Measurements from ENCODE around the gene C1orf21. TPM values are rescaled to one million over a fixed set of nuclear protein-coding genes. Genes with fewer than 3 reads are reported as not detected.
A peak's percentile ranks its signal among the peaks of the same experiment; 100 is the strongest.

C1orf21 gene
- total RNA-seq, 1 experiment from 2014 or later: 52.5 TPM

- DNase-seq: no peak
- no peaks in the 10 kb centered on the region for H3K27me3 ChIP-seq
- no peaks in the 10 kb centered on the region for H3K36me3 ChIP-seq
- no peaks in the 10 kb centered on the region for H3K9me3 ChIP-seq
- H3K4me3 ChIP-seq: no peak overlapping the region
Observed at GRCh38 chr1:184624626-184625025, 237.8 kb downstream of the C1orf21 start.

- H3K27me3 ChIP-seq: no peaks in the 10 kb centered on the region
- no peak overlapping the region for H3K4me3 ChIP-seq
- DNase-seq: no peak
- no peaks in the 10 kb centered on the region for H3K9me3 ChIP-seq
- H3K36me3 ChIP-seq: no peaks in the 10 kb centered on the region
Observed at GRCh38 chr1:184625271-184625670, 238.4 kb downstream of the C1orf21 start.

GRCh38 chr1:184626076-184627006 is 239.5 kb downstream of the C1orf21 start:
- Histone ChIP-seq H3K9me3 (no peaks in the 10 kb centered on the region), H3K36me3 (no peaks in the 10 kb centered on the region), H3K4me3 (no peak overlapping the region), H3K27me3 (0 out of 2 replicates have a peak, but pooled peaks cover 1% of the 10 kb centered on the region)
- no peak for DNase-seq

- DNase-seq: no peak
Observed at GRCh38 chr1:184627007-184627341, 240.1 kb downstream of the C1orf21 start.

GRCh38 chr1:184629266-184629665 is 242.4 kb downstream of the C1orf21 start:
- DNase-seq: no peak
- Histone ChIP-seq H3K9me3 (no peaks in the 10 kb centered on the region), H3K36me3 (no peaks in the 10 kb centered on the region), H3K27me3 (0 out of 2 replicates have a peak, but pooled peaks cover 2% of the 10 kb centered on the region), H3K4me3 (no peak overlapping the region)

More at GRCh38 chr1:184627007-184627341, 240.1 kb downstream of the C1orf21 start:
- Histone ChIP-seq H3K27me3 (0 out of 2 replicates have a peak, but pooled peaks cover 2% of the 10 kb centered on the region), H3K9me3 (no peaks in the 10 kb centered on the region), H3K4me3 (no peak overlapping the region), H3K36me3 (no peaks in the 10 kb centered on the region)

GRCh38 chr1:184630679-184631060 is 243.8 kb downstream of the C1orf21 start:
- 0 out of 2 replicates have a peak, but pooled peaks cover 2% of the 10 kb centered on the region for H3K27me3 ChIP-seq
- no peaks in the 10 kb centered on the region; the same call in 1 of the 2 replicates for H3K9me3 ChIP-seq
- H3K4me3 ChIP-seq: no peak overlapping the region
- DNase-seq: no peak
- no peaks in the 10 kb centered on the region for H3K36me3 ChIP-seq

- 0 out of 2 replicates have a peak, but pooled peaks cover 2% of the 10 kb centered on the region for H3K27me3 ChIP-seq
- no peak overlapping the region for H3K4me3 ChIP-seq
- no peaks in the 10 kb centered on the region; the same call in 1 of the 2 replicates for H3K9me3 ChIP-seq
- DNase-seq: no peak
- H3K36me3 ChIP-seq: no peaks in the 10 kb centered on the region
Observed at GRCh38 chr1:184632415-184633175, 245.8 kb downstream of the C1orf21 start.

GRCh38 chr1:184633785-184634184 is 247.0 kb downstream of the C1orf21 start:
- H3K36me3 ChIP-seq: no peaks in the 10 kb centered on the region
- H3K9me3 ChIP-seq: no peaks in the 10 kb centered on the region; the same call in 1 of the 2 replicates
- DNase-seq: no peak
- no peak overlapping the region for H3K4me3 ChIP-seq
- H3K27me3 ChIP-seq: 0 out of 2 replicates have a peak, but pooled peaks cover 2% of the 10 kb centered on the region

GRCh38 chr1:184634296-184634695 is 247.5 kb downstream of the C1orf21 start:
- no peak for DNase-seq
- Histone ChIP-seq H3K36me3 (no peaks in the 10 kb centered on the region), H3K9me3 (no peaks in the 10 kb centered on the region; the same call in 1 of the 2 replicates), H3K27me3 (0 out of 2 replicates have a peak, but pooled peaks cover 2% of the 10 kb centered on the region), H3K4me3 (no peak overlapping the region)

GRCh38 chr1:184635347-184635979 is 248.6 kb downstream of the C1orf21 start:
- H3K36me3 ChIP-seq: no peaks in the 10 kb centered on the region
- 0 out of 2 replicates have a peak, but pooled peaks cover 2% of the 10 kb centered on the region for H3K27me3 ChIP-seq
- peak; percentile 16 for DNase-seq
- no peak overlapping the region for H3K4me3 ChIP-seq
- no peaks in the 10 kb centered on the region; the same call in 1 of the 2 replicates for H3K9me3 ChIP-seq

GRCh38 chr1:184635980-184636431 is 249.2 kb downstream of the C1orf21 start:
- Histone ChIP-seq H3K9me3 (no peaks in the 10 kb centered on the region; the same call in 1 of the 2 replicates), H3K27me3 (0 out of 2 replicates have a peak, but pooled peaks cover 2% of the 10 kb centered on the region), H3K4me3 (no peak overlapping the region), H3K36me3 (no peaks in the 10 kb centered on the region)
- DNase-seq: no peak

- Histone ChIP-seq H3K36me3 (no peaks in the 10 kb centered on the region), H3K9me3 (no peaks in the 10 kb centered on the region; the same call in 1 of the 2 replicates), H3K4me3 (no peak overlapping the region), H3K27me3 (no peaks in the 10 kb centered on the region)
- no peak for DNase-seq
Observed at GRCh38 chr1:184637664-184638240, 250.9 kb downstream of the C1orf21 start.

- Histone ChIP-seq H3K36me3 (no peaks in the 10 kb centered on the region), H3K4me3 (no peak overlapping the region), H3K9me3 (no peaks in the 10 kb centered on the region; the same call in 1 of the 2 replicates), H3K27me3 (no peaks in the 10 kb centered on the region)
- no peak for DNase-seq
Observed at GRCh38 chr1:184639205-184639604, 252.4 kb downstream of the C1orf21 start.

- no peaks in the 10 kb centered on the region for H3K36me3 ChIP-seq
- H3K27me3 ChIP-seq: no peaks in the 10 kb centered on the region
- no peaks in the 10 kb centered on the region for H3K9me3 ChIP-seq
- no peak overlapping the region for H3K4me3 ChIP-seq
- DNase-seq: no peak
Observed at GRCh38 chr1:184640505-184640904, 253.7 kb downstream of the C1orf21 start.

GRCh38 chr1:184641894-184642293 is 255.1 kb downstream of the C1orf21 start:
- Histone ChIP-seq H3K27me3 (no peaks in the 10 kb centered on the region), H3K9me3 (no peaks in the 10 kb centered on the region)
- no peak for DNase-seq

GRCh38 chr1:184643661-184644060 is 256.8 kb downstream of the C1orf21 start:
- no peak for DNase-seq
- Histone ChIP-seq H3K36me3 (no peaks in the 10 kb centered on the region), H3K27me3 (no peaks in the 10 kb centered on the region), H3K9me3 (peaks cover 4% of the 10 kb centered on the region; the same call in 1 of the 2 replicates), H3K4me3 (no peak overlapping the region)

More at GRCh38 chr1:184641894-184642293, 255.1 kb downstream of the C1orf21 start:
- H3K36me3 ChIP-seq: no peaks in the 10 kb centered on the region
- no peak overlapping the region for H3K4me3 ChIP-seq

All from MG63 (cell line).